Glutamatergic neuron (in vitro differentiated cells): Measurements from ENCODE around the gene NPW. TPM values are rescaled to one million over a fixed set of nuclear protein-coding genes. Genes with fewer than 3 reads are reported as not detected.
"Not testable (repeated sequence)": the region's sequence is repeated elsewhere in the genome, so short reads cannot be mapped to it uniquely, and the experiment has no call there.

Source experiments
- DNase-seq: peaks from one replicate; pipeline ENCODE4 v3.0.0; 2022
- H3K27ac Mint-ChIP-seq: one replicate; pipeline ENCODE4 v1.8.0; 2020; ENCODE audit warnings: mild to moderate bottlenecking, mixed read lengths, inconsistent platforms; ENCODE audit not compliant: unreplicated experiment
- H3K27me3 Mint-ChIP-seq: one replicate; pipeline ENCODE4 v1.8.0; 2020; ENCODE audit warnings: mild to moderate bottlenecking, moderate library complexity, mixed read lengths, inconsistent platforms; ENCODE audit not compliant: unreplicated experiment
- H3K36me3 Mint-ChIP-seq: one replicate; pipeline ENCODE4 v1.8.0; 2020; ENCODE audit warnings: mild to moderate bottlenecking, mixed read lengths, inconsistent platforms; ENCODE audit not compliant: unreplicated experiment
- H3K4me1 Mint-ChIP-seq: one replicate; pipeline ENCODE4 v1.8.0; 2020; ENCODE audit warnings: mild to moderate bottlenecking, low read depth, mixed read lengths, inconsistent platforms; ENCODE audit not compliant: unreplicated experiment
- H3K4me3 Mint-ChIP-seq: one replicate; pipeline ENCODE4 v1.8.0; 2020; ENCODE audit warnings: mild to moderate bottlenecking, mixed read lengths, inconsistent platforms; ENCODE audit not compliant: unreplicated experiment
- H3K9me3 Mint-ChIP-seq: one replicate; pipeline ENCODE4 v1.8.0; 2020; ENCODE audit warnings: mild to moderate bottlenecking, moderate library complexity, mixed read lengths, inconsistent platforms; ENCODE audit not compliant: unreplicated experiment
- CTCF ChIP-seq: fragments of 200-600 bp; sonication (generic); IDR thresholded peaks from one replicate; pipeline ENCODE4 v1.5.0; 2021; ENCODE audit not compliant: partially characterized antibody, unreplicated experiment
- total RNA-seq: library from RNA; stranded (reverse); fragmentation: NEBNext Ultra II Directional; extraction: Animal tissue kit (Norgen Biotek cat#: 25700); gene quantifications from one replicate; pipeline ENCODE4 v1.2.1, GENCODE V29; 2021; ENCODE audit not compliant: unreplicated experiment

Gene NPW
- total RNA-seq, 1 donor from 2014 or later = 0.91 TPM

GRCh38 chr16:2029350-2029749, 9.8 kb downstream of the NPW start:
- peaks cover 10% of the 10 kb centered on the region for H3K27me3 Mint-ChIP-seq
- H3K27ac Mint-ChIP-seq = no peak overlapping the region
- TF ChIP-seq CTCF = no peak
- DNase-seq = no peak
- no peak overlapping the region for H3K4me3 Mint-ChIP-seq
- H3K4me1 Mint-ChIP-seq = peaks cover 4% of the 10 kb centered on the region
- H3K9me3 Mint-ChIP-seq = peaks cover 5% of the 10 kb centered on the region
- no peaks in the 10 kb centered on the region for H3K36me3 Mint-ChIP-seq

GRCh38 chr16:2030036-2030435, 10.5 kb downstream of the NPW start:
- Mint-ChIP-seq H3K9me3 (peaks cover 9% of the 10 kb centered on the region), H3K27me3 (peaks cover 12% of the 10 kb centered on the region), H3K4me3 (no peak overlapping the region), H3K27ac (no peak overlapping the region), H3K4me1 (peaks cover 4% of the 10 kb centered on the region), H3K36me3 (no peaks in the 10 kb centered on the region)
- no peak for TF ChIP-seq CTCF
- DNase-seq = no peak

GRCh38 chr16:2031081-2031577, 11.5 kb downstream of the NPW start:
- no peak for TF ChIP-seq CTCF
- DNase-seq = no peak
- Mint-ChIP-seq H3K9me3 (peaks cover 9% of the 10 kb centered on the region), H3K4me3 (no peak overlapping the region), H3K27ac (no peak overlapping the region), H3K4me1 (peaks cover 4% of the 10 kb centered on the region), H3K27me3 (peaks cover 8% of the 10 kb centered on the region), H3K36me3 (no peaks in the 10 kb centered on the region)

GRCh38 chr16:2032285-2033056, 12.9 kb downstream of the NPW start:
- H3K4me1 Mint-ChIP-seq = peaks cover 2% of the 10 kb centered on the region
- TF ChIP-seq CTCF = no peak
- H3K9me3 Mint-ChIP-seq = peaks cover 13% of the 10 kb centered on the region
- no peak for DNase-seq
- H3K27me3 Mint-ChIP-seq = peaks cover 8% of the 10 kb centered on the region
- peak overlapping the region; percentile 42 for H3K4me3 Mint-ChIP-seq
- no peaks in the 10 kb centered on the region for H3K36me3 Mint-ChIP-seq
- no peak overlapping the region for H3K27ac Mint-ChIP-seq

GRCh38 chr16:2033057-2033908, 13.7 kb downstream of the NPW start:
- no peaks in the 10 kb centered on the region for H3K36me3 Mint-ChIP-seq
- DNase-seq = no peak
- peaks cover 5% of the 10 kb centered on the region for H3K27me3 Mint-ChIP-seq
- TF ChIP-seq CTCF = no peak
- peaks cover 3% of the 10 kb centered on the region for H3K4me1 Mint-ChIP-seq
- no peak overlapping the region for H3K4me3 Mint-ChIP-seq
- H3K9me3 Mint-ChIP-seq = peaks cover 13% of the 10 kb centered on the region
- H3K27ac Mint-ChIP-seq = no peak overlapping the region

GRCh38 chr16:2033909-2034695, 14.5 kb downstream of the NPW start:
- not testable (repeated sequence) for H3K27ac Mint-ChIP-seq, H3K36me3 Mint-ChIP-seq, H3K4me3 Mint-ChIP-seq, H3K4me1 Mint-ChIP-seq, DNase-seq, H3K27me3 Mint-ChIP-seq
- H3K9me3 Mint-ChIP-seq = peaks cover 11% of the 10 kb centered on the region
